Activated naive CD4-positive, alpha-beta T cell treated with anti-CD3 and anti-CD28 coated beads, Interleukin-2, amount 10 ng/mL, durations not matched to agents 7 days and 5 days (primary cell): ENCODE data around the gene ENO4.

Experiments
- CTCF ChIA-PET: fragments of 350-600 bp; sonication (Branson Sonifier 250); formaldehyde crosslinking; loops from one replicate; lab custom pipeline; 2021; ENCODE audit warnings: antibody characterized with exemption; lab: Charles Lee
- DNase-seq: peaks from one replicate; pipeline ENCODE4 v3.0.0-alpha.2; 2020
- H3K27ac Mint-ChIP-seq: one replicate; pipeline ENCODE4 v1.8.0; 2021; ENCODE audit warnings: mild to moderate bottlenecking, moderate library complexity, mixed read lengths
- H3K27me3 Mint-ChIP-seq: one replicate; pipeline ENCODE4 v1.8.0; 2021; ENCODE audit warnings: mild to moderate bottlenecking, mixed read lengths
- H3K36me3 Mint-ChIP-seq: one replicate; pipeline ENCODE4 v1.8.0; 2021; ENCODE audit warnings: mixed read lengths
- H3K4me1 Mint-ChIP-seq: one replicate; pipeline ENCODE4 v1.8.0; 2021; ENCODE audit warnings: mixed read lengths
- H3K4me3 Mint-ChIP-seq: one replicate; pipeline ENCODE4 v1.8.0; 2021; ENCODE audit warnings: mild to moderate bottlenecking, moderate library complexity, mixed read lengths
- H3K9me3 Mint-ChIP-seq: one replicate; pipeline ENCODE4 v1.8.0; 2021; ENCODE audit warnings: mixed read lengths

The ENO4 gene

GRCh38 chr10:116849248-116850057 lies at the start of gene ENO4:
TSS of gene ENO4 (plus strand) at chr10:116849499. CDS start at chr10:116849567, 68 bp downstream.
- Mint-ChIP-seq H3K4me3 (no peak within 1 kb of the TSS), H3K27ac (no peak within 1 kb of the TSS), H3K36me3 (no peaks in the 10 kb centered on the region), H3K27me3 (peaks cover 48% of the 10 kb centered on the region), H3K4me1 (peaks cover 10% of the 10 kb centered on the region), H3K9me3 (no peaks in the 10 kb centered on the region)
- CTCF ChIA-PET = interaction anchor here (0.6 kb wide), 2 partner anchors 221 to 325 kb away, joined by 3 to 4 read pairs; no protein-coding TSS in a partner anchor
- no peak for DNase-seq

GRCh38 chr10:116800286-116800929 lies 48.9 kb upstream of the ENO4 start:
- H3K36me3 Mint-ChIP-seq = no peaks in the 10 kb centered on the region
- no peak overlapping the region for H3K4me3 Mint-ChIP-seq
- no peaks in the 10 kb centered on the region for H3K4me1 Mint-ChIP-seq
- H3K27me3 Mint-ChIP-seq = peaks cover 13% of the 10 kb centered on the region
- H3K9me3 Mint-ChIP-seq = no peaks in the 10 kb centered on the region
- CTCF ChIA-PET = interaction anchor here (0.6 to 2.6 kb wide), 5 partner anchors 11 to 1604 kb away, joined by 3 to 13 read pairs (median 4); no protein-coding TSS in a partner anchor
- no peak overlapping the region for H3K27ac Mint-ChIP-seq
- DNase-seq = no peak

- Mint-ChIP-seq H3K36me3 (no peaks in the 10 kb centered on the region), H3K4me1 (no peaks in the 10 kb centered on the region), H3K9me3 (no peaks in the 10 kb centered on the region), H3K4me3 (no peak overlapping the region), H3K27ac (no peak overlapping the region), H3K27me3 (peaks cover 8% of the 10 kb centered on the region)
- CTCF ChIA-PET = interaction anchor here (0.9 to 2.6 kb wide), 3 partner anchors 12 to 374 kb away, joined by 3 to 13 read pairs (median 3); no protein-coding TSS in a partner anchor
- no peak for DNase-seq
These were observed 47.6 kb upstream of the ENO4 start for GRCh38 chr10:116801658-116802057.

- H3K4me1 Mint-ChIP-seq = no peaks in the 10 kb centered on the region
- no peak overlapping the region for H3K27ac Mint-ChIP-seq
- no peaks in the 10 kb centered on the region for H3K36me3 Mint-ChIP-seq
- DNase-seq = no peak
- H3K4me3 Mint-ChIP-seq = no peak overlapping the region
- H3K27me3 Mint-ChIP-seq = peaks cover 4% of the 10 kb centered on the region
- no peaks in the 10 kb centered on the region for H3K9me3 Mint-ChIP-seq
- CTCF ChIA-PET = interaction anchor here (2.6 kb wide), 1 partner anchor 373 kb away, joined by 13 read pairs; no protein-coding TSS in a partner anchor
These were observed 46.8 kb upstream of the ENO4 start for GRCh38 chr10:116802474-116802873.

- CTCF ChIA-PET = no interaction called here
- no peaks in the 10 kb centered on the region for H3K4me1 Mint-ChIP-seq
These were observed 46.4 kb upstream of the ENO4 start for GRCh38 chr10:116802876-116803275.

GRCh38 chr10:116803451-116804249 lies 45.6 kb upstream of the ENO4 start:
- Mint-ChIP-seq H3K36me3 (no peaks in the 10 kb centered on the region), H3K27ac (no peak overlapping the region), H3K4me3 (no peak overlapping the region), H3K9me3 (no peaks in the 10 kb centered on the region), H3K27me3 (peaks cover 4% of the 10 kb centered on the region), H3K4me1 (no peaks in the 10 kb centered on the region)
- CTCF ChIA-PET = no interaction called here
- no peak for DNase-seq

More at GRCh38 chr10:116802876-116803275, 46.4 kb upstream of the ENO4 start:
- Mint-ChIP-seq H3K4me3 (no peak overlapping the region), H3K27ac (no peak overlapping the region), H3K27me3 (peaks cover 4% of the 10 kb centered on the region), H3K9me3 (no peaks in the 10 kb centered on the region), H3K36me3 (no peaks in the 10 kb centered on the region)
- no peak for DNase-seq

GRCh38 chr10:116808706-116809105 lies 40.6 kb upstream of the ENO4 start:
- H3K27me3 Mint-ChIP-seq = peaks cover 12% of the 10 kb centered on the region
- no peaks in the 10 kb centered on the region for H3K4me1 Mint-ChIP-seq
- CTCF ChIA-PET = interaction anchor here (1.2 kb wide), 1 partner anchor 21 kb away, joined by 3 read pairs; no protein-coding TSS in a partner anchor
- H3K36me3 Mint-ChIP-seq = no peaks in the 10 kb centered on the region
- H3K4me3 Mint-ChIP-seq = no peak overlapping the region
- no peaks in the 10 kb centered on the region for H3K9me3 Mint-ChIP-seq
- no peak for DNase-seq
- no peak overlapping the region for H3K27ac Mint-ChIP-seq

- CTCF ChIA-PET = interaction anchor here (1.2 kb wide), 1 partner anchor 155 kb away, joined by 4 read pairs; no protein-coding TSS in a partner anchor
- H3K9me3 Mint-ChIP-seq = no peaks in the 10 kb centered on the region
- H3K4me3 Mint-ChIP-seq = no peak overlapping the region
- DNase-seq = no peak
- peaks cover 16% of the 10 kb centered on the region for H3K27me3 Mint-ChIP-seq
- no peaks in the 10 kb centered on the region for H3K4me1 Mint-ChIP-seq
- H3K27ac Mint-ChIP-seq = no peak overlapping the region
- H3K36me3 Mint-ChIP-seq = no peaks in the 10 kb centered on the region
These were observed 39.7 kb upstream of the ENO4 start for GRCh38 chr10:116809483-116810119.

- H3K4me3 Mint-ChIP-seq = no peak overlapping the region
- peaks cover 16% of the 10 kb centered on the region for H3K27me3 Mint-ChIP-seq
- H3K9me3 Mint-ChIP-seq = no peaks in the 10 kb centered on the region
- no peaks in the 10 kb centered on the region for H3K36me3 Mint-ChIP-seq
- DNase-seq = no peak
- no peaks in the 10 kb centered on the region for H3K4me1 Mint-ChIP-seq
- no peak overlapping the region for H3K27ac Mint-ChIP-seq
- CTCF ChIA-PET = interaction anchor here (1.2 kb wide), 1 partner anchor 155 kb away, joined by 4 read pairs; no protein-coding TSS in a partner anchor
These were observed 39.2 kb upstream of the ENO4 start for GRCh38 chr10:116810120-116810500.

GRCh38 chr10:116810895-116811294 lies 38.4 kb upstream of the ENO4 start:
- H3K4me3 Mint-ChIP-seq = no peak overlapping the region
- H3K4me1 Mint-ChIP-seq = no peaks in the 10 kb centered on the region
- CTCF ChIA-PET = interaction anchor here (0.9 to 1.0 kb wide), 2 partner anchors 14 to 154 kb away, joined by 3 to 4 read pairs; no protein-coding TSS in a partner anchor

GRCh38 chr10:116811691-116812090 lies 37.6 kb upstream of the ENO4 start:
- peaks cover 16% of the 10 kb centered on the region for H3K27me3 Mint-ChIP-seq
- no peak for DNase-seq
- H3K4me3 Mint-ChIP-seq = no peak overlapping the region
- no peaks in the 10 kb centered on the region for H3K36me3 Mint-ChIP-seq
- H3K27ac Mint-ChIP-seq = no peak overlapping the region
- CTCF ChIA-PET = interaction anchor here (1.0 kb wide), 1 partner anchor 154 kb away, joined by 3 read pairs; no protein-coding TSS in a partner anchor
- no peaks in the 10 kb centered on the region for H3K4me1 Mint-ChIP-seq
- H3K9me3 Mint-ChIP-seq = no peaks in the 10 kb centered on the region

More at GRCh38 chr10:116810895-116811294, 38.4 kb upstream of the ENO4 start:
- Mint-ChIP-seq H3K27me3 (peaks cover 16% of the 10 kb centered on the region), H3K9me3 (no peaks in the 10 kb centered on the region), H3K36me3 (no peaks in the 10 kb centered on the region), H3K27ac (no peak overlapping the region)
- no peak for DNase-seq

- CTCF ChIA-PET = no interaction called here
- H3K4me3 Mint-ChIP-seq = no peak overlapping the region
- no peaks in the 10 kb centered on the region for H3K36me3 Mint-ChIP-seq
- no peaks in the 10 kb centered on the region for H3K4me1 Mint-ChIP-seq
- H3K9me3 Mint-ChIP-seq = peaks cover under 1% of the 10 kb centered on the region
- no peak for DNase-seq
- no peak overlapping the region for H3K27ac Mint-ChIP-seq
- peaks cover 27% of the 10 kb centered on the region for H3K27me3 Mint-ChIP-seq
These were observed 33.5 kb upstream of the ENO4 start for GRCh38 chr10:116815641-116816415.

GRCh38 chr10:116817178-116817577 lies 32.1 kb upstream of the ENO4 start:
- no peaks in the 10 kb centered on the region for H3K4me1 Mint-ChIP-seq
- H3K9me3 Mint-ChIP-seq = peaks cover 2% of the 10 kb centered on the region
- no peak overlapping the region for H3K27ac Mint-ChIP-seq
- DNase-seq = no peak
- H3K36me3 Mint-ChIP-seq = no peaks in the 10 kb centered on the region
- H3K4me3 Mint-ChIP-seq = no peak overlapping the region
- CTCF ChIA-PET = no interaction called here
- H3K27me3 Mint-ChIP-seq = peaks cover 21% of the 10 kb centered on the region
